Measurements from ENCODE around the gene MRPL41.
"Not testable (repeated sequence)": the region's sequence is repeated elsewhere in the genome, so short reads cannot be mapped to it uniquely, and the experiment has no call there.

The MRPL41 gene

DNA sequence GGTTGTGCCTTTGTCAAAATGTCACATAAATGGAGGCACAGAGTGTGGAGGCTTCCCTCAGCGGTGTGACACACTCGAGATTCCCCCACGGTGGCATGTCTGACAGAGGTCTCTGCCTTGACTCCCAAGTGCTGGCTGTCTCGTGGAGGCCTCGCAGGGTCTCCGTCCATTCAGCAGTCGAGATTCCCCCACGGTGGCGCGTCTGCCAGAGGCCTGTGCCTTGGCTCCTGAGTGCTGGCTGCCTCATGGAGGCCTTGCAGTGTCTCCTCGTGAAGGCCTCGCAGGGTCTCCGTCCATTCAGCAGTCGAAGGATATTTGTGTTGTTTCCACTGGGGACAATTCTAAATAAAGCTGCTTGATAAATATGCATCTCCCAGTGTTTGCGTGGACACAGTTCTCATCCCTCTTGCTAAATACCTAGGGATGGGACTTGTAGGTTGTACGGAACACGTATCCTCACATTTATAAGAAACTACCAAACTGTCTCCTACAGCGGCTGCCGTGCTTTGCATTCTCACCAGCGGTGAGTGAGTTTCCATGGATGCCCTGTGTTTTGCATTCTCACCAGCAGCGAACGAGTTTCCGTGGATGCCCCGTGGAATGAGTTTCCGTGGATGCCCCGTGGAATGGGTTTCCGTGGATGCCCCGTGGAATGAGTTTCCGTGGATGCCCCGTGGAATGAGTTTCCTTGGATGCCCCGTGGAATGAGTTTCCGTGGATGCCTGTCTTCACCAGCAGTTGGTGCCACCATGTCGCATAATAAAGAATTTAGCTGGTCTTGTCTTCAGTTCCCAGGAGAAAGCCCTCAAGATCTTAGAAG, 27.3 kb upstream of the MRPL41 start:
- H3K4me1 ChIP-seq (ENCODE audit: control insufficient read depth, insufficient read depth, low read length, unreplicated experiment): no peaks in the 10 kb centered on the region
- no peak overlapping the region for H3K27ac ChIP-seq (ENCODE audit: low read depth, low read length)
- no peak overlapping the region for H2AFZ ChIP-seq (ENCODE audit: low read length, unreplicated experiment)
- no peaks in the 10 kb centered on the region for H3K36me3 ChIP-seq (ENCODE audit: insufficient read depth, low read length)
- H3K4me3 ChIP-seq (ENCODE audit: low read depth, low read length): no peak overlapping the region
- no peaks in the 10 kb centered on the region for H3K27me3 ChIP-seq (ENCODE audit: insufficient read depth, low read length)
- H3K79me2 ChIP-seq (ENCODE audit: control insufficient read depth, insufficient read depth, low read length, unreplicated experiment): no peaks in the 10 kb centered on the region

DNA sequence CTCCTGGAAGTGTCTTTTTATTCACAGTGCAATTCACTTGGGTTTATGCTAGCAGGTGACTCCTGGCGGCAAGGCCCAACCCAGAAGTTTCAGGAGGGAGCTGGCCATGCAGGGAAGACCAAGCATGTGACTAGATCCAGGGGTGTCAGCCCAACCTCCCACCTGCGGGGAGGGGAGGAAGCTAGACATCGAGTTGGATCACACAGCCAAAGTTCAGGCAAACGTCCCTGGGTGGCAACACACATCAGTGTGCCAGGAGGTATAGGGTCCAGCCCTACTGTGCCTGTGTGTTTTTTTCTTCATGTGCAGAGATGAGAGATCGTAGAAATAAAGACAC, 26.7 kb upstream of the MRPL41 start:
- no peak overlapping the region for H3K4me3 ChIP-seq (ENCODE audit: low read depth, low read length)
- no peaks in the 10 kb centered on the region for H3K4me1 ChIP-seq (ENCODE audit: control insufficient read depth, insufficient read depth, low read length, unreplicated experiment)
- H2AFZ ChIP-seq (ENCODE audit: low read length, unreplicated experiment): no peak overlapping the region
- H3K79me2 ChIP-seq (ENCODE audit: control insufficient read depth, insufficient read depth, low read length, unreplicated experiment): no peaks in the 10 kb centered on the region
- no peaks in the 10 kb centered on the region for H3K36me3 ChIP-seq (ENCODE audit: insufficient read depth, low read length)
- H3K27ac ChIP-seq (ENCODE audit: low read depth, low read length): no peak overlapping the region
- H3K27me3 ChIP-seq (ENCODE audit: insufficient read depth, low read length): no peaks in the 10 kb centered on the region

DNA sequence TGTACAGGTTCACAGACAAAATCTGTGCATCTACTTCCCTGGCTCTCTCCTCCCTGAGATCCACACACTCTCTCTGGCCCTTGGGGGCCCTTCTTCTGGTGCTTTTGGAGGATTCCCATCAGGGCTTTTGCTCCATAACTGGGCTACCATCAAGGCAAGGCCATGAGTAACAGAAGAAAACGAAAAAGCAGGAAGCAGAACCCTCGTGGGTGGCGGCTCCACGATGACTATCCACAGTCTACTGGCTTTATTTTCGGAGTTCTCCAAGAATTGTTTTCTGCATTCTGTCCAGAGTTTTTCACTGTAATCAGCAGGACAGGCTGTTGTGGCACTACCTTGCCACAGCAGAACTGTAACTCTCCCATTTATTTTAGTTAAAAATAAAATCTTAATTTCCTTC, 21.3 kb upstream of the MRPL41 start:
- Histone ChIP-seq H3K36me3 (ENCODE audit: insufficient read depth, low read length) (no peaks in the 10 kb centered on the region), H3K27ac (ENCODE audit: low read depth, low read length) (no peak overlapping the region), H2AFZ (ENCODE audit: low read length, unreplicated experiment) (no peak overlapping the region), H3K79me2 (ENCODE audit: control insufficient read depth, insufficient read depth, low read length, unreplicated experiment) (no peaks in the 10 kb centered on the region), H3K4me3 (ENCODE audit: low read depth, low read length) (no peak overlapping the region), H3K4me1 (ENCODE audit: control insufficient read depth, insufficient read depth, low read length, unreplicated experiment) (no peaks in the 10 kb centered on the region), H3K27me3 (ENCODE audit: insufficient read depth, low read length) (no peaks in the 10 kb centered on the region)

GRCh38 chr9:137531099-137531765, 20.4 kb upstream of the MRPL41 start:
- Histone ChIP-seq H3K4me3 (ENCODE audit: low read depth, low read length) (no peak overlapping the region), H3K27me3 (ENCODE audit: insufficient read depth, low read length) (no peaks in the 10 kb centered on the region), H3K79me2 (ENCODE audit: control insufficient read depth, insufficient read depth, low read length, unreplicated experiment) (no peaks in the 10 kb centered on the region), H3K4me1 (ENCODE audit: control insufficient read depth, insufficient read depth, low read length, unreplicated experiment) (no peaks in the 10 kb centered on the region), H3K36me3 (ENCODE audit: insufficient read depth, low read length) (no peaks in the 10 kb centered on the region), H2AFZ (ENCODE audit: low read length, unreplicated experiment) (no peak overlapping the region), H3K27ac (ENCODE audit: low read depth, low read length) (no peak overlapping the region)

- not testable (repeated sequence) for H3K79me2 ChIP-seq (ENCODE audit: control insufficient read depth, insufficient read depth, low read length, unreplicated experiment); H3K27me3 ChIP-seq (ENCODE audit: insufficient read depth, low read length); H3K4me1 ChIP-seq (ENCODE audit: control insufficient read depth, insufficient read depth, low read length, unreplicated experiment); H3K4me3 ChIP-seq (ENCODE audit: low read depth, low read length); H3K27ac ChIP-seq (ENCODE audit: low read depth, low read length); H3K36me3 ChIP-seq (ENCODE audit: insufficient read depth, low read length); H2AFZ ChIP-seq (ENCODE audit: low read length, unreplicated experiment)
Observed at GRCh38 chr9:137532891-137533468, 18.7 kb upstream of the MRPL41 start.

GRCh38 chr9:137534256-137535119, 17.2 kb upstream of the MRPL41 start:
- Histone ChIP-seq H3K36me3 (ENCODE audit: insufficient read depth, low read length) (no peaks in the 10 kb centered on the region), H3K4me1 (ENCODE audit: control insufficient read depth, insufficient read depth, low read length, unreplicated experiment) (no peaks in the 10 kb centered on the region), H3K27ac (ENCODE audit: low read depth, low read length) (no peak overlapping the region), H2AFZ (ENCODE audit: low read length, unreplicated experiment) (peak overlapping the region; percentile 77), H3K27me3 (ENCODE audit: insufficient read depth, low read length) (no peaks in the 10 kb centered on the region), H3K79me2 (ENCODE audit: control insufficient read depth, insufficient read depth, low read length, unreplicated experiment) (no peaks in the 10 kb centered on the region), H3K4me3 (ENCODE audit: low read depth, low read length) (no peak overlapping the region)

DNA sequence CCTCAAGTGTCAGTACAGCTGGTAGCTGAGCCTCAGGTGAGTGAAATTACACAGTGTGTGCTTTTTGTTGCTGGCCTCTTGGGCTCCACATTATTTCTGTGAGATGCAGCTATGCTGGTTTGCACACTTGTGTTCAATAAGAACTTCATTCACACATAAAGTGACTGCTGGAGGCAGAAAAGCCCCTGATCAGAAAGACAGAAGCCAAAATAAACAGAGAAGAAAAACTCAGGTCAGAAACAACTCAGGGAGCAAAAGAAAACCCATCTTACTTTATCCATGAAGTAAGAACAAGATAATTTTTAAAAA, 16.6 kb upstream of the MRPL41 start:
- no peaks in the 10 kb centered on the region for H3K4me1 ChIP-seq (ENCODE audit: control insufficient read depth, insufficient read depth, low read length, unreplicated experiment)
- H2AFZ ChIP-seq (ENCODE audit: low read length, unreplicated experiment): peak overlapping the region; percentile 77
- H3K27me3 ChIP-seq (ENCODE audit: insufficient read depth, low read length): no peaks in the 10 kb centered on the region
- H3K27ac ChIP-seq (ENCODE audit: low read depth, low read length): no peak overlapping the region
- H3K4me3 ChIP-seq (ENCODE audit: low read depth, low read length): no peak overlapping the region
- no peaks in the 10 kb centered on the region for H3K79me2 ChIP-seq (ENCODE audit: control insufficient read depth, insufficient read depth, low read length, unreplicated experiment)
- no peaks in the 10 kb centered on the region for H3K36me3 ChIP-seq (ENCODE audit: insufficient read depth, low read length)

DNA sequence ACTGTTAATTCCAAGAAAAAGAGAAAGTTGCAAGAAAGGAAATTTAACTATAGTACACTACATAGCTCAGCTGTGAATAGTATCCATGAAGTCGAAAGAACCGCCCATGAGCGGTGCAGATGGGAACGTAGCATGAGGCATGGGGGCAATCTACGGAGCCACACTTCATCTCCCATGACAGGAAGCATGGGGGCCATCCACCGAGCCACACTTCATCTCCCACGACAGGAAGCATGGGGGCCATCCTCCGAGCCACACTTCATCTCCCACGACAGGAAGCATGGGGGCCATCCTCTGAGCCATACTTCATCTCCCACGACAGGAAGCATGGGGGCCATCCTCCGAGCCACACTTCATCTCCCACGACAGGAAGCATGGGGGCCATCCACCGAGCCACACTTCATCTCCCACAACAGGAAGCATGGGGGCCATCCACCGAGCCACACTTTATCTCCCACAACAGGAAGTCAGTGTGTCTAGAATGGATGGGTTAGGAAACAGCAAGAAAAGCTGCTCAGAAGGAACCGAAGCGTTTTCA, 15.0 kb upstream of the MRPL41 start:
- H3K36me3 ChIP-seq (ENCODE audit: insufficient read depth, low read length); H3K4me1 ChIP-seq (ENCODE audit: control insufficient read depth, insufficient read depth, low read length, unreplicated experiment); H2AFZ ChIP-seq (ENCODE audit: low read length, unreplicated experiment); H3K79me2 ChIP-seq (ENCODE audit: control insufficient read depth, insufficient read depth, low read length, unreplicated experiment); H3K27me3 ChIP-seq (ENCODE audit: insufficient read depth, low read length); H3K4me3 ChIP-seq (ENCODE audit: low read depth, low read length); H3K27ac ChIP-seq (ENCODE audit: low read depth, low read length): not testable (repeated sequence)

GRCh38 chr9:137538058-137538457, 13.6 kb upstream of the MRPL41 start:
- Histone ChIP-seq H3K4me3 (ENCODE audit: low read depth, low read length) (no peak overlapping the region), H3K27me3 (ENCODE audit: insufficient read depth, low read length) (no peaks in the 10 kb centered on the region), H3K36me3 (ENCODE audit: insufficient read depth, low read length) (no peaks in the 10 kb centered on the region), H3K79me2 (ENCODE audit: control insufficient read depth, insufficient read depth, low read length, unreplicated experiment) (no peaks in the 10 kb centered on the region), H3K4me1 (ENCODE audit: control insufficient read depth, insufficient read depth, low read length, unreplicated experiment) (no peaks in the 10 kb centered on the region), H3K27ac (ENCODE audit: low read depth, low read length) (no peak overlapping the region), H2AFZ (ENCODE audit: low read length, unreplicated experiment) (no peak overlapping the region)

DNA sequence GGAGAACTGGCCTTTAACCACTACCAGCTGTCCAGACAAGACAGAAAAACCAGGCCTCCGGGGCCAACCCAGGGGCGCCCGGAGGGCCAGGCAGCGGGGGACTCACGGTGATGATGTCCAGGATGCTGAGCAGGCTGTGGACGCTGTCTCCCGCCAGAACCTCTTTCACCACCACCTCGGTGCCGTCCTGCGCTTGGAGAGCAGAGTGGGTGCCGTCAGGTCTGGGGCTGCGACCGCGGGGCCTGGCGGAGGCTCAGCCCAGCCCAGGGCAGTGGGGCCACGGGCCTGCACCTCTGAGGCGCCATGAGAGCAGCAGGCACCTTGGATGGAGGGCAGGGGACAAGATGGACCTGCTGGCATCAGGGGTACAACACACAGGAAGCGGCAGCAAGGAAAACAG, 11.1 kb upstream of the MRPL41 start:
- Histone ChIP-seq H2AFZ (ENCODE audit: low read length, unreplicated experiment) (no peak overlapping the region), H3K27ac (ENCODE audit: low read depth, low read length) (no peak overlapping the region)

More for the DNA sequence above, 11.1 kb upstream of the MRPL41 start:
- H3K4me1 ChIP-seq (ENCODE audit: control insufficient read depth, insufficient read depth, low read length, unreplicated experiment): peaks cover 20% of the 10 kb centered on the region
- no peaks in the 10 kb centered on the region for H3K36me3 ChIP-seq (ENCODE audit: insufficient read depth, low read length)
- no peaks in the 10 kb centered on the region for H3K79me2 ChIP-seq (ENCODE audit: control insufficient read depth, insufficient read depth, low read length, unreplicated experiment)
- no peaks in the 10 kb centered on the region for H3K27me3 ChIP-seq (ENCODE audit: insufficient read depth, low read length)
- H3K4me3 ChIP-seq (ENCODE audit: low read depth, low read length): no peak overlapping the region
